HepG2 (cell line): ENCODE data around the gene PCDHGA1. TPM values are rescaled to one million over a fixed set of nuclear protein-coding genes. Genes with fewer than 3 reads are reported as not detected.

Experiments used
- ATAC-seq: fragments of 200-7000 bp; cut with Tn5 transposase; 3 replicates; pipeline ENCODE4 v1.9.1; 2020; ENCODE audit warnings: mild to moderate bottlenecking, moderate library complexity
- BruUV-seq: library from RNA; stranded (reverse); fragments of 400-500 nt; replicated peaks from 2 replicates; lab custom pipeline; 2021; lab: Mats Ljungman, UMichigan
- CTCF ChIA-PET: fragments of 300-600 bp; formaldehyde crosslinking; extraction: SDS; loops from one replicate; lab custom pipeline; 2021; ENCODE audit warnings: low total read pairs, inconsistent platforms, low intra/inter-chr PET ratio; lab: Yijun Ruan, JAX
- POLR2A ChIA-PET: fragments of 350-600 bp; sonication (Branson Sonifier 250); formaldehyde crosslinking; loops from one replicate; lab custom pipeline; 2020; ENCODE audit warnings: antibody characterized with exemption, inconsistent platforms; lab: Yijun Ruan, JAX
- DNase-seq: peaks from one replicate; pipeline ENCODE4 v3.0.0-alpha.2; 2015; ENCODE audit warnings: low spot score
- FAIRE-seq: peaks from 3 replicates; lab custom pipeline; 2011; peaks lifted over from hg19 to GRCh38; lab: Jason Lieb, UNC
- H2AFZ ChIP-seq: one replicate; pipeline ENCODE4 v1.6.1; 2011; ENCODE audit warnings: low read length, inconsistent platforms
- H3K27ac ChIP-seq: fragments of 300-600 bp; 3 replicates; pipeline ENCODE4 v1.8.0; 2011; ENCODE audit warnings: mixed run types, mild to moderate bottlenecking, mixed read lengths, low read length, inconsistent platforms; ENCODE audit not compliant: insufficient read depth; ENCODE audit errors: extremely low read length
- H3K27me3 ChIP-seq, 2 experiments: fragments of 200-600 bp in 1 of 2; 2 replicates in 1 of 2; 3 replicates in 1 of 2; pipeline versions ENCODE4 v1.6.0 to v1.8.0; 2011; ENCODE audit warnings: low read length in 2 of 2, mild to moderate bottlenecking in 2 of 2, moderate library complexity in 2 of 2, inconsistent platforms in 1 of 2; ENCODE audit not compliant: insufficient read depth in 2 of 2, control insufficient read depth in 1 of 2
- H3K36me3 ChIP-seq, 2 experiments: fragments of 200-600 bp in 1 of 2; replicated peaks in 1 of 2; 2 replicates in 1 of 2; 3 replicates in 1 of 2; pipeline versions ENCODE4 v1.5.1 to v1.8.0; 2011; ENCODE audit warnings: low read length in 2 of 2, inconsistent platforms in 1 of 2; ENCODE audit not compliant: insufficient read depth in 2 of 2, control insufficient read depth in 1 of 2
- H3K4me1 ChIP-seq: 2 replicates; pipeline ENCODE4 v1.5.1; 2012; ENCODE audit warnings: low read length, inconsistent platforms; ENCODE audit not compliant: insufficient read depth
- H3K4me2 ChIP-seq: 2 replicates; pipeline ENCODE4 v1.6.0; 2011; ENCODE audit warnings: low read depth, low read length, inconsistent platforms
- H3K4me3 ChIP-seq, 3 experiments: fragments of 200-600 bp in 1 of 3; sonication (generic), shearing (Covaris generic) in 1 of 3; replicated peaks in 1 of 3; 2 replicates each; pipeline ENCODE4 v1.5.1; 2011 to 2016; ENCODE audit warnings: low read length in 3 of 3, inconsistent platforms in 2 of 3, low read depth in 2 of 3, mild to moderate bottlenecking in 2 of 3, control low read depth in 1 of 3, mixed read lengths in 1 of 3; ENCODE audit not compliant: insufficient read depth in 1 of 3
- H3K79me2 ChIP-seq: one replicate; pipeline ENCODE4 v1.6.1; 2011; ENCODE audit warnings: low read length, inconsistent platforms; ENCODE audit not compliant: insufficient read depth
- H3K9ac ChIP-seq: 2 replicates; pipeline ENCODE4 v1.6.0; 2011; ENCODE audit warnings: mild to moderate bottlenecking, low read depth, low read length, inconsistent platforms; ENCODE audit not compliant: insufficient read depth
- H3K9me3 ChIP-seq: 2 replicates; pipeline ENCODE4 v1.5.1; 2012; ENCODE audit warnings: mild to moderate bottlenecking, low read length
- H4K20me1 ChIP-seq: 2 replicates; pipeline ENCODE4 v1.6.0; 2011; ENCODE audit warnings: inconsistent platforms, mild to moderate bottlenecking, low read length, moderate library complexity; ENCODE audit not compliant: insufficient read depth
- CBFB ChIP-seq: sonication (generic); formaldehyde crosslinking; IDR thresholded peaks from 2 replicates; pipeline ENCODE4 v1.4.0; 2020; ENCODE audit warnings: missing genetic modification reagents
- CENPT ChIP-seq: sonication (generic); formaldehyde crosslinking; IDR thresholded peaks from 2 replicates; pipeline ENCODE4 v1.8.0; 2022; ENCODE audit warnings: low read depth, mild to moderate bottlenecking, moderate library complexity, missing genetic modification reagents
- ESRRA ChIP-seq: sonication (generic); formaldehyde crosslinking; IDR thresholded peaks from 2 replicates; pipeline ENCODE4 v1.5.1; 2020; ENCODE audit warnings: mild to moderate bottlenecking, low read depth, missing genetic modification reagents
- HDAC1 ChIP-seq: sonication (generic); formaldehyde crosslinking; IDR thresholded peaks from 2 replicates; pipeline ENCODE4 v1.5.1; 2020; ENCODE audit warnings: mild to moderate bottlenecking, missing genetic modification reagents
- IRF1 ChIP-seq: sonication (generic); formaldehyde crosslinking; IDR thresholded peaks from 2 replicates; pipeline ENCODE4 v1.4.0; 2020; ENCODE audit warnings: low read depth, mild to moderate bottlenecking, missing genetic modification reagents
- TFAP4 ChIP-seq: sonication (generic); IDR thresholded peaks from 2 replicates; pipeline ENCODE4 v1.6.1; 2016; ENCODE audit warnings: low read depth, borderline replicate concordance
- ZBTB25 ChIP-seq: IDR thresholded peaks from 2 replicates; pipeline ENCODE4 v1.6.1; 2018; ENCODE audit warnings: missing genetic modification reagents
- ZMYM3 ChIP-seq: sonication (generic); formaldehyde crosslinking; IDR thresholded peaks from 2 replicates; pipeline ENCODE4 v1.5.1; 2020; ENCODE audit warnings: mild to moderate bottlenecking, missing genetic modification reagents
- ZNF260 ChIP-seq: sonication (generic); formaldehyde crosslinking; IDR thresholded peaks from 2 replicates; pipeline ENCODE4 v1.4.0; 2020; ENCODE audit warnings: missing genetic modification reagents, low read depth, mild to moderate bottlenecking, borderline replicate concordance
- ZNF501 ChIP-seq: sonication (generic); formaldehyde crosslinking; IDR thresholded peaks from 2 replicates; pipeline ENCODE4 v1.5.1; 2020; ENCODE audit warnings: mild to moderate bottlenecking, moderate library complexity, missing genetic modification reagents
- ZNF614 ChIP-seq: IDR thresholded peaks from 2 replicates; pipeline ENCODE4 v1.6.1; 2018; ENCODE audit warnings: missing biosample characterization, missing genetic modification reagents, inconsistent platforms, borderline replicate concordance
- ZNF747 ChIP-seq: sonication (generic); formaldehyde crosslinking; IDR thresholded peaks from 2 replicates; pipeline ENCODE4 v1.8.1; 2023; ENCODE audit warnings: missing genetic modification reagents, mild to moderate bottlenecking, borderline replicate concordance
- ZNF790 ChIP-seq: sonication (generic); formaldehyde crosslinking; IDR thresholded peaks from 2 replicates; pipeline ENCODE4 v1.8.0; 2022; ENCODE audit warnings: missing genetic modification reagents, mild to moderate bottlenecking, borderline replicate concordance
- ZSCAN31 ChIP-seq: sonication (generic); formaldehyde crosslinking; IDR thresholded peaks from 2 replicates; pipeline ENCODE4 v1.5.0; 2020; ENCODE audit warnings: low read depth, mild to moderate bottlenecking, missing genetic modification reagents
- ZUFSP ChIP-seq: sonication (generic); formaldehyde crosslinking; IDR thresholded peaks from 2 replicates; pipeline ENCODE4 v1.9.0; 2021; ENCODE audit warnings: missing genetic modification reagents, mild to moderate bottlenecking, borderline replicate concordance
- WGBS: methylation state at CpG from one replicate; pipeline ENCODE4 v1.1.6; 2017; ENCODE audit warnings: low lambda C conversion rate; 5-methylcytosine and 5-hydroxymethylcytosine counted together
- in situ Hi-C: cut with HindIII; loops from 2 replicates; pipeline ENCODE4 v1.10.0; 2017; ENCODE audit warnings: low pct_unique_long_range_greater_than_20kb; ENCODE audit not compliant: extremely low pct_ligation_motif_present
- intact Hi-C: fragments of 100-400 bp; cut with micrococcal nuclease; formaldehyde crosslinking; loops from one replicate; pipeline ENCODE4 v1.10.0; 2022; ENCODE audit not compliant: unreplicated experiment
- polyA plus RNA-seq, 8 experiments: library from polyadenylated mRNA; depleted of rRNA in 3 of 8; stranded (reverse) in 7 of 8; unstranded in 1 of 8; fragments of >200 nt; fragmentation: Illumina TruSeq in 4 of 8; extraction: Trizol in 4 of 8; gene quantifications; 2 replicates each; pipeline versions ENCODE4 v1.2.1 to v1.2.3, GENCODE V29; 2011 to 2016; ENCODE audit warnings: low read depth in 4 of 8, missing spikeins in 1 of 8, mixed read lengths in 1 of 8; ENCODE audit not compliant: insufficient read depth in 1 of 8
- total RNA-seq, 5 experiments: library from RNA; depleted of rRNA; stranded (reverse); fragments of >200 nt; fragmentation: Illumina TruSeq; extraction: Trizol; gene quantifications; 2 replicates each; pipeline ENCODE4 v1.2.3, GENCODE V29; 2016; ENCODE audit warnings: low read depth in 1 of 5

Gene PCDHGA1
- total and polyA plus RNA-seq, 2 of the 13 experiments (the other 11 are each of a cell fraction or from before 2014, with no cell fraction given): 0.31 to 0.40 TPM

GRCh38 chr5:141430332-141431113, 100.2 kb downstream of the PCDHGA1 start, which contains the start of gene PCDHGA12 (continued):
- TF ChIP-seq ZUFSP (CRISPR knock-in tag): no peak
- TF ChIP-seq ZNF747 (CRISPR knock-in tag): no peak
- TF ChIP-seq ZNF614: no peak
- TF ChIP-seq ZNF260 (CRISPR knock-in tag): no peak
- TF ChIP-seq ZBTB25: no peak

GRCh38 chr5:141431286-141431685, 101.0 kb downstream of the PCDHGA1 start:
- H3K27ac ChIP-seq: no peak overlapping the region
- no peaks in the 10 kb centered on the region for H3K79me2 ChIP-seq
- no peak overlapping the region for H3K9ac ChIP-seq
- in situ Hi-C loops: no loop called here
- POLR2A ChIA-PET: no interaction called here
- H3K36me3 ChIP-seq: no peaks in the 10 kb centered on the region
- no peak for FAIRE-seq
- 91% methylated on average over 34 of the region's 37 CpGs for WGBS
- no peak overlapping the region for H3K4me2 ChIP-seq
- H3K4me3 ChIP-seq: no peak overlapping the region
- intact Hi-C loops: no loop called here
- no TSS peak for BruUV-seq
- no peak for DNase-seq
- H2AFZ ChIP-seq: no peak overlapping the region
- no peaks in the 10 kb centered on the region for H3K27me3 ChIP-seq
- CTCF ChIA-PET: no interaction called here
- no peaks in the 10 kb centered on the region for H3K4me1 ChIP-seq
- H4K20me1 ChIP-seq: no peaks in the 10 kb centered on the region
- no peak for ATAC-seq
- H3K9me3 ChIP-seq: peaks cover 19% of the 10 kb centered on the region; the same call in 1 of the 2 replicates
- TF ChIP-seq ESRRA (CRISPR knock-in tag): no peak
- no peak for TF ChIP-seq TFAP4
- no peak for TF ChIP-seq HDAC1 (CRISPR knock-in tag)
- no peak for TF ChIP-seq ZSCAN31 (CRISPR knock-in tag)
- no peak for TF ChIP-seq ZNF501
- TF ChIP-seq IRF1: no peak
- no peak for TF ChIP-seq ZMYM3 (CRISPR knock-in tag)
- TF ChIP-seq CENPT (CRISPR knock-in tag): no peak
- no peak for TF ChIP-seq CBFB (CRISPR knock-in tag)
- no peak for TF ChIP-seq ZNF790 (CRISPR knock-in tag)
